PC-9 (cell line): ENCODE measurements around the gene HOXD11. TPM values are rescaled to one million over a fixed set of nuclear protein-coding genes. Genes with fewer than 3 reads are reported as not detected.

Experiments used
- BruUV-seq: library from RNA; stranded (reverse); fragments of 400-500 nt; replicated peaks from 2 replicates; lab custom pipeline; 2021; lab: Mats Ljungman, UMichigan
- CTCF ChIA-PET: fragments of 300-600 bp; sonication (Branson Sonifier 250); formaldehyde crosslinking; loops from one replicate; lab custom pipeline; 2022; ENCODE audit warnings: antibody characterized with exemption; lab: Charles Lee
- POLR2A ChIA-PET: fragments of 300-600 bp; sonication (Branson Sonifier 250); formaldehyde crosslinking; loops from one replicate; lab custom pipeline; 2022; ENCODE audit warnings: antibody characterized with exemption; ENCODE audit not compliant: unreplicated experiment; lab: Charles Lee
- DNase-seq, 2 experiments: peaks; one replicate each; pipeline versions ENCODE4 v3.0.0 to v3.0.0-alpha.2; 2015 to 2022; ENCODE audit warnings: mixed read lengths in 1 of 2
- H2AFZ ChIP-seq: fragments of 200-600 bp; sonication (generic); 2 replicates; pipeline ENCODE4 v1.8.1; 2017; ENCODE audit warnings: antibody characterized with exemption
- H3F3A ChIP-seq: fragments of 200-600 bp; sonication (generic); 2 replicates; pipeline ENCODE4 v1.8.1; 2017; ENCODE audit warnings: antibody characterized with exemption, mild to moderate bottlenecking, low read depth; ENCODE audit not compliant: insufficient read depth
- H3K27ac ChIP-seq: fragments of 200-600 bp; sonication (generic); 2 replicates; pipeline ENCODE4 v1.6.1; 2016; ENCODE audit warnings: mixed run types
- H3K27me3 ChIP-seq: fragments of 200-600 bp; sonication (generic); 2 replicates; pipeline ENCODE4 v1.6.1; 2016; ENCODE audit warnings: low read depth, mixed run types; ENCODE audit not compliant: insufficient read depth
- H3K36me3 ChIP-seq: fragments of 200-600 bp; sonication (generic); 2 replicates; pipeline ENCODE4 v1.6.1; 2016; ENCODE audit warnings: low read depth, mixed run types
- H3K4me1 ChIP-seq: fragments of 200-600 bp; sonication (generic); replicated peaks from 2 replicates; pipeline ENCODE4 v1.6.1; 2016; ENCODE audit warnings: mixed run types; ENCODE audit not compliant: insufficient read depth
- H3K4me2 ChIP-seq: fragments of 200-600 bp; sonication (generic); 2 replicates; pipeline ENCODE4 v1.6.1; 2017; ENCODE audit warnings: mixed run types
- H3K4me3 ChIP-seq: fragments of 200-600 bp; sonication (generic); 2 replicates; pipeline ENCODE4 v1.6.1; 2016; ENCODE audit warnings: mixed run types
- H3K79me2 ChIP-seq: fragments of 200-600 bp; sonication (generic); 2 replicates; pipeline ENCODE4 v1.6.1; 2017; ENCODE audit warnings: low read depth, mixed run types
- H3K9me2 ChIP-seq: fragments of 200-600 bp; sonication (generic); 2 replicates; pipeline ENCODE4 v1.8.1; 2017; ENCODE audit warnings: mild to moderate bottlenecking; ENCODE audit not compliant: insufficient read depth
- H3K9me3 ChIP-seq: fragments of 200-600 bp; sonication (generic); 2 replicates; pipeline ENCODE4 v1.8.1; 2016; ENCODE audit warnings: low read depth; ENCODE audit not compliant: insufficient read depth
- H4K20me1 ChIP-seq: fragments of 200-600 bp; sonication (generic); 2 replicates; pipeline ENCODE4 v1.8.1; 2017; ENCODE audit not compliant: insufficient read depth
- CTCF ChIP-seq: fragments of 200-600 bp; sonication (generic); conservative IDR thresholded peaks from 2 replicates; pipeline ENCODE4 v1.6.1; 2017; ENCODE audit warnings: mixed run types, antibody characterized with exemption, mild to moderate bottlenecking, moderate library complexity
- EZH2 ChIP-seq: fragments of 200-600 bp; sonication (generic); IDR thresholded peaks from 2 replicates; pipeline ENCODE4 v1.8.0; 2017; ENCODE audit warnings: antibody characterized with exemption, low read depth
- intact Hi-C: fragments of 100-400 bp; cut with micrococcal nuclease; formaldehyde crosslinking; loops from one replicate; pipeline ENCODE4 v1.10.0; 2022; ENCODE audit not compliant: unreplicated experiment
- total RNA-seq: library from RNA; stranded (reverse); gene quantifications from 2 replicates; pipeline ENCODE4 v1.2.3, GENCODE V29; 2021

HOXD11 gene
- total RNA-seq, 1 experiment from 2014 or later, result not detected

DNA sequence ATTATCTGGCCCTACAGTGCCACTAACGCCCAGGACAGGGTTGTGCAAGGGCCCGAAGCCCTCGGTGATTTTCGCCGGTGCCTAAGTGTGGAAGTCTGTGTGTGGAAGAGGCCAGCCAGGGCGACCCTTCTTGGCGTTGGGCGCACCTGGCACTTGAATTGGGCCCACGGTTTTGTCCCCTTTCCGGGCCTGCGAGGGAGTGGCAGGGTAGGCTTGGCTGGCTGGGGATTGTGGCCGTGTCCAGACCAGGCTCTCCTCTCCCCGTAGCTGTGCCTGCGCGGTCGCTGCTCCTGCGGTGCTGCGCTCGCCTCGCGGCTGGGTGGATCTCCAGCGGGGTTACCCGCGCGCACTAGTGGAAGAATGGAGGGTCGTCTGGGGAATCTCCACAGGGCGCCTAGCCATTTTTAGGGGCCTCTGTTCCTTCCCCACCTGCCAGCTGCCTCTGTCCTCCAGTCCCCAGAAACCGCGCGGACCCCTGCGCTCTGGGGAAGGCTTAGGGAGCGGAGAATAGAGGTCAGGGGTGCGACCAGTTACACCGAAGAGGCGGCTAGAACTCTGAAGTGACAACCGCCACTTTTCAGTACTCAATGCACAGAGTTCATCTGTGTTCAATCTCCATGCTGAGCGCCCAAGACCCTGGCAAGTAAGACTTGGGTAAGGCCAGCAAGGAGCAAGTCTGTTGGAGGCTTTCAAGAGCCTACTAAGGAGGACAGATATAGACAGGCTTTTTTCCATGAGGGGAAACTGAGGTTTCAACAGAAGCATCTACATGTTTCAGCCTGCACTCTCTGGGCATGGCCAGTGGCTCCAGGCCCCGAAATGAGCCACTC is 39.3 kb upstream of the HOXD11 start:
- intact Hi-C loops, result no loop called here
- Histone ChIP-seq H3K36me3 (no peaks in the 10 kb centered on the region), H3K4me1 (no peaks in the 10 kb centered on the region), H3K79me2 (no peaks in the 10 kb centered on the region), H2AFZ (no peak overlapping the region), H4K20me1 (no peaks in the 10 kb centered on the region), H3K9me2 (no peaks in the 10 kb centered on the region), H3K4me3 (no peak overlapping the region), H3K9me3 (no peaks in the 10 kb centered on the region), H3K4me2 (no peak overlapping the region), H3F3A (no peaks in the 10 kb centered on the region), H3K27ac (no peak overlapping the region), H3K27me3 (peaks cover 21% of the 10 kb centered on the region)
- no peak for DNase-seq
- ChIA-PET POLR2A (no interaction called here), CTCF (no interaction called here)
- TF ChIP-seq EZH2 (no peak), CTCF (no peak)
- BruUV-seq, result no TSS peak

- H2AFZ ChIP-seq, result no peak overlapping the region
- H3K9me2 ChIP-seq, result no peaks in the 10 kb centered on the region
- peaks cover 27% of the 10 kb centered on the region for H3K27me3 ChIP-seq
- no peak for DNase-seq
- no peaks in the 10 kb centered on the region for H3K79me2 ChIP-seq
- H3K4me2 ChIP-seq, result no peak overlapping the region
- no peaks in the 10 kb centered on the region for H3K36me3 ChIP-seq
- intact Hi-C loops, result no loop called here
- H4K20me1 ChIP-seq, result no peaks in the 10 kb centered on the region
- no peak overlapping the region for H3K4me3 ChIP-seq
- ChIA-PET POLR2A (no interaction called here), CTCF (no interaction called here)
- no peak overlapping the region for H3K27ac ChIP-seq
- no TSS peak for BruUV-seq
- no peaks in the 10 kb centered on the region for H3F3A ChIP-seq
- TF ChIP-seq EZH2, result no peak
- TF ChIP-seq CTCF, result no peak
- H3K9me3 ChIP-seq, result no peaks in the 10 kb centered on the region
- no peaks in the 10 kb centered on the region for H3K4me1 ChIP-seq
Measured at GRCh38 chr2:176068419-176068832, 38.7 kb upstream of the HOXD11 start.

DNA sequence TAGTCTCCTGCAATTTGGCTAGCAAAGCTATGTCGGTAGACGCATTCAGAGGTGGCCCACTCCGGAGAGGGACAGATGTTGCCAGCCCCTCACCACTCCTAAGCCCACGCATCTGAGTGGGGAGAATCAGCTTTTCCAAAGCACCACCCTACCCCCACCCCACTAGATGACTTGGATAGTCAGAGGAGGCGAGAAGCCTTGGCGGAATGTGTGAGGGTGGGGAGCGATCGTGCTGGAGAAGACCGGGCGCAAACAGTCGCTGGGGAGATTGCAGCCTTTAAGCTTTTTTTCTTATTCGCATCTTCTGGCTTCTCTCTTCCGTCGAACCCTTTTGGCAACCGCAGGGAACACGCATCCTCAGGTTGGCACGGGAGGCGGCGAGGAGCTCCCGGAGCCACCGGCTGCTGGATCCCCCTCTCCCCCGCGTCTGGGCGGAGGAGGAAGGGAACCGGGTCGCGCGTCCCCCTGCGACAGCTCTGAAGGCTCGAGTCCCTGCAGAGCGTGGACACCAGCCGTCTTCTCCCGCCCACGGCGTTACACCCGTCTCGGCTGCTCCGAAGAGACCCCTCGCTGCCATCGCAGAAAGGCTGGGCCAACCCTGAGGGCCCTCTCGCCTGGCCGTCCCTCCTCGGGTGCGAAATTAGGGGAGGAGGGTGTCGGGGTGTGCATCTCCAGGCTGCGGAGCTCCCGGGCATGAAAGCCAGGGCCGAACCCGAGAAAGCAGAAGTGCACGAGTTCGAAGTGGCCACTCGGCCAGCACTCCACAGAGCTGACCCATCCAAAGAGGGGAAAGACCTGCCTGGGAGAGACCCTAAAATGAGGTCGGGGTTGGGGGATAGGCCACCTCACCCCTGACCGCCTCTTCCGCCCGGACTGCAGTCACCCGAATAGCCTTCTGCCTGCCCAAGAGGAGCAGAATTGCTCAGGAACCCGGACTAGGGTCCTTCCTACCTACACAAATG is 35.5 kb upstream of the HOXD11 start:
- H3K36me3 ChIP-seq, result no peaks in the 10 kb centered on the region
- no peaks in the 10 kb centered on the region for H3K9me3 ChIP-seq
- ChIA-PET POLR2A (no interaction called here), CTCF (no interaction called here)
- H3K4me3 ChIP-seq, result no peak overlapping the region
- intact Hi-C loops, result no loop called here
- TF ChIP-seq EZH2, result no peak
- no peak for TF ChIP-seq CTCF
- no peaks in the 10 kb centered on the region for H4K20me1 ChIP-seq
- no peak overlapping the region for H2AFZ ChIP-seq
- no peaks in the 10 kb centered on the region for H3F3A ChIP-seq
- H3K79me2 ChIP-seq, result no peaks in the 10 kb centered on the region
- BruUV-seq, result no TSS peak
- DNase-seq, result no peak
- H3K9me2 ChIP-seq, result no peaks in the 10 kb centered on the region
- no peaks in the 10 kb centered on the region for H3K4me1 ChIP-seq
- H3K27me3 ChIP-seq, result peaks cover 59% of the 10 kb centered on the region
- H3K4me2 ChIP-seq, result no peak overlapping the region
- H3K27ac ChIP-seq, result no peak overlapping the region
